GM18519 (cell line): ENCODE results near the gene PHOSPHO2.
"Not testable (repeated sequence)": the region's sequence is repeated elsewhere in the genome, so short reads cannot be mapped to it uniquely, and the experiment has no call there.

ENCODE experiments used
- ATAC-seq: cut with Tn5 transposase; IDR thresholded peaks from one replicate; pipeline ENCODE4 v1.9.1; 2021; ENCODE audit warnings: mild to moderate bottlenecking, moderate library complexity; ENCODE audit not compliant: unreplicated experiment, low FRiP score

The PHOSPHO2 gene

GRCh38 chr2:169683425-169684134 is 10.7 kb upstream of the PHOSPHO2 start:
- no peak for ATAC-seq

GRCh38 chr2:169684135-169684565 is 10.1 kb upstream of the PHOSPHO2 start:
- no peak for ATAC-seq

- not testable (repeated sequence) for ATAC-seq
Observed at GRCh38 chr2:169684712-169685111, 9.6 kb upstream of the PHOSPHO2 start.

GRCh38 chr2:169686825-169687224 is 7.4 kb upstream of the PHOSPHO2 start:
- not testable (repeated sequence) for ATAC-seq

- ATAC-seq: not testable (repeated sequence)
Observed at GRCh38 chr2:169687943-169688342, 6.3 kb upstream of the PHOSPHO2 start.

- no peak for ATAC-seq
Observed at GRCh38 chr2:169690958-169691357, 3.3 kb upstream of the PHOSPHO2 start.

- no peak for ATAC-seq
Observed at GRCh38 chr2:169692718-169693117, 1.6 kb upstream of the PHOSPHO2 start.

- ATAC-seq: no peak
Observed at GRCh38 chr2:169693360-169693759, 909 bp upstream of the PHOSPHO2 start.

- ATAC-seq: no peak
Observed at GRCh38 chr2:169694894-169695260, 608 bp downstream of the PHOSPHO2 start.

GRCh38 chr2:169696381-169696780 is 2.1 kb downstream of the PHOSPHO2 start:
- ATAC-seq: no peak

GRCh38 chr2:169699173-169699572 is 4.9 kb downstream of the PHOSPHO2 start:
- ATAC-seq: not testable (repeated sequence)

GRCh38 chr2:169702996-169703395 is 8.7 kb downstream of the PHOSPHO2 start:
- no peak for ATAC-seq

- no peak for ATAC-seq
Observed at GRCh38 chr2:169704160-169704708, 10.0 kb downstream of the PHOSPHO2 start.

- no peak for ATAC-seq
Observed at GRCh38 chr2:169705927-169706326, 11.7 kb downstream of the PHOSPHO2 start.

- no peak for ATAC-seq
Observed at GRCh38 chr2:169707626-169708025, 13.4 kb downstream of the PHOSPHO2 start.

GRCh38 chr2:169709331-169709730 is 15.1 kb downstream of the PHOSPHO2 start:
- no peak for ATAC-seq

GRCh38 chr2:169709981-169710380 is 15.7 kb downstream of the PHOSPHO2 start:
- ATAC-seq: no peak

GRCh38 chr2:169711751-169712509 is 17.7 kb downstream of the PHOSPHO2 start:
- ATAC-seq: no peak

- no peak for ATAC-seq
Observed at GRCh38 chr2:169712791-169713227, 18.5 kb downstream of the PHOSPHO2 start.

- no peak for ATAC-seq
Observed at GRCh38 chr2:169713331-169713730, 19.1 kb downstream of the PHOSPHO2 start.

- ATAC-seq: no peak
Observed at GRCh38 chr2:169714699-169715098, 20.4 kb downstream of the PHOSPHO2 start.
